GM10266 (cell line): ENCODE data around the gene NARS2.
A peak's percentile ranks its signal among the peaks of the same experiment; 100 is the strongest.

Experiments used
- DNase-seq: peaks from one replicate; pipeline ENCODE4 v3.0.0; 2012; ENCODE audit errors: extremely low spot score
- TF ChIP-seq, protein P1 (sequence below): IDR thresholded peaks from 2 replicates; pipeline ENCODE4 v1.5.1; 2012; ENCODE audit warnings: mild to moderate bottlenecking, low read depth; ENCODE audit not compliant: control insufficient read depth, insufficient read depth; ENCODE audit errors: missing control alignments

Gene NARS2

DNA sequence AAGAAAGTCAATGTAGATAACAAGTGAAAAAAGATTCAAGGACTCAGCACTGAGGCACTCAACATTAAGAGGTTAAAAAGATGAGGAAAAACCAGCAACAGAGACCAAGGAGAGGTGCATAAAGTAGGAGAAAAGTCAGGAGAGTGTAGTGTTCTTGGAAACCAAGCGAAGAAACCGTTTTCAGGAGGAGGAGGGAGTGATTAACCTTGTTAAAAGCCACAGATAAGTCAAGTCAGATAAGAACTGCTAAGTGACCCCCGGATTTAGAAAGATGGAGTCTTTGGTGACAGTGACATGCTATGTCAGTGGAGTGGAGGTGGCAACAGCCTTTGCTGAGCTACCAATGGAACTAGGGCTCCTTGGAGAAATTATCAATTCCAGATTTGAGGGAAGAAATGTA lies 13.9 kb upstream of the NARS2 start:
- TF ChIP-seq, protein P1, sequence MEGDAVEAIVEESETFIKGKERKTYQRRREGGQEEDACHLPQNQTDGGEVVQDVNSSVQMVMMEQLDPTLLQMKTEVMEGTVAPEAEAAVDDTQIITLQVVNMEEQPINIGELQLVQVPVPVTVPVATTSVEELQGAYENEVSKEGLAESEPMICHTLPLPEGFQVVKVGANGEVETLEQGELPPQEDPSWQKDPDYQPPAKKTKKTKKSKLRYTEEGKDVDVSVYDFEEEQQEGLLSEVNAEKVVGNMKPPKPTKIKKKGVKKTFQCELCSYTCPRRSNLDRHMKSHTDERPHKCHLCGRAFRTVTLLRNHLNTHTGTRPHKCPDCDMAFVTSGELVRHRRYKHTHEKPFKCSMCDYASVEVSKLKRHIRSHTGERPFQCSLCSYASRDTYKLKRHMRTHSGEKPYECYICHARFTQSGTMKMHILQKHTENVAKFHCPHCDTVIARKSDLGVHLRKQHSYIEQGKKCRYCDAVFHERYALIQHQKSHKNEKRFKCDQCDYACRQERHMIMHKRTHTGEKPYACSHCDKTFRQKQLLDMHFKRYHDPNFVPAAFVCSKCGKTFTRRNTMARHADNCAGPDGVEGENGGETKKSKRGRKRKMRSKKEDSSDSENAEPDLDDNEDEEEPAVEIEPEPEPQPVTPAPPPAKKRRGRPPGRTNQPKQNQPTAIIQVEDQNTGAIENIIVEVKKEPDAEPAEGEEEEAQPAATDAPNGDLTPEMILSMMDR = no peak
- no peak for DNase-seq

DNA sequence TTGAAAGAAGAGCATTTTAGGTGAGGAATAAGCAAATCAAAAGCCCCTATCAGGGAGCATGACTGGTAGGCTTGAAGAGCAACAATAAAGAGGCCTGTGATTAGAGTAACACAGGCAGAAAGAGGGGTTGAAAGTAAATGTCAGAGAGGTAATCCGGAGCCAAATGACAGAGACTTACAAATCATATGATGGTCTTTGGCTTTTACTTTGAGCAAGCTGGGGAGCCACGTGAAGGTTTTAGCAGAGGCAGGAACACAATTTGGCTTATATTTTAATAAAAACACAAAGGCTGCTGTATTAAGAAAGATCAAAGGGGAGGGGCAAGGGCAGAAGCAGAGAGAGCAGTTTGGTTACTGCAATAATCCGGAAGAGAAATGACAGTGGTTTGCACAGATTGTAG lies 12.8 kb upstream of the NARS2 start:
- TF ChIP-seq, protein P1 = no peak
- DNase-seq = no peak

DNA sequence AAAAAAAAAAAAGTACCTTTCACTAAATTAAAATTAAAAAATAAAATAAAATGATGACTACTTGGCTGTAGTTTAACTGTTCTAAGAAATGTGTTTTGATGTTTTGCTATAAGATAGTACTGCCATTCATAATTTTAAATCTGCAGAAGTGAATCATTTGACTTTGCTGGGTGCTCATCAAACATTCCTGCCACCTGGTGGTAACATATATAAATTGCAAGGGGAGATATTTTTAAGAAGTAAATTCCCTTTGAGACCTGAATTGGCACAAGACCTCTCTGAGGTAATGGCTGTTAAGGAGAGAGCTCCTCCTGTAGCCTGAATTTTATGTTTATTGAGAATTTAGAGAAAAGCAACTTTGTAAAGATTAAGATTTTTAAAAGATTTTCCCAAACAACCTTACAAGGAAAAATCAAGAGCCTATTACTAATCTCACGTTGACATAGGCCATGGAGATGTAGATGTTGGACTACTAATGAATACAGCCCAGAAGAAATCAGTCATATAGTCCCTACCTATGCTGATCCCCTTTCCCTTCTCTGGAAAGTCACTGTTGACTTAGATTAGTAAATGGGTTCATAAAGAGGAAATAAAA lies 11.9 kb upstream of the NARS2 start:
- DNase-seq = peak; percentile 23
- TF ChIP-seq, protein P1 = peak; percentile 57

DNA sequence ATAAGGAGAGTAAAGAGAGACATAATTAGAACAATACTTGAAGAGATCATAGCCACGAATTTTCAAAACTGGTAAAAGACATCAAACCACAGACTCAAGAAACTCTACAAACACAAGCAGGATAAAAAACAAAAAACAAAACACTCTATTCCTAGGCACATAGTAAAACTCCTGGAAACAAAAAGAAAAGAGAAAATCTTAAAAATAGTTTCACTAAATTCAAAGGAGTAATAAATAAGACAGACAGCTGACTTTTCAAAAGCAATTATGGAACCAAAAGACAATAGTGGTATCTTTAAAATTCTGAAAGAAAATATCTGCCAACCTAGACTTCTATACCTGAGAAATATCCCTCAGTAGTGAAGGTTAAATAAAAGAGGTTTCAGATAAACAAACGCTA lies 9.2 kb upstream of the NARS2 start:
- no peak for DNase-seq
- TF ChIP-seq, protein P1 = no peak

DNA sequence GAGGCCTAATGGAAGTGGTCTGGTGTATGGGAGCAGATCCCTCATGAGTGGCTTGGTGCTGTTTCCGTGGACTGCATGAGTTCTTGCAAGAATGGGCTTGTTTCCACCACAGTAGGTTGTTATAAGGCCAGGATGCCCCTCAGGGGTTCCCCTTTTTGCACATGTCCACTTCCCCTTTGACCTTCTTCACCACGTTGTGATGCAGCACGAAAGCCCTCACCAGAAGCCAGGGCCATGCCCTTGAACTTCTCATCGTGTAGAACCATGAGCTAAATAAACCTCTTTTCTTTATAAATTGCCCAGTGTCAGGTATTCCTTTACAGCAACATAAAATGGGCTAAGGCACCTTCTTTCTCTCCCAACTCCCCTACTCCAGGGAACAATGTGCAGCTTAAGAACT lies 2.8 kb upstream of the NARS2 start:
- no peak for DNase-seq

DNA sequence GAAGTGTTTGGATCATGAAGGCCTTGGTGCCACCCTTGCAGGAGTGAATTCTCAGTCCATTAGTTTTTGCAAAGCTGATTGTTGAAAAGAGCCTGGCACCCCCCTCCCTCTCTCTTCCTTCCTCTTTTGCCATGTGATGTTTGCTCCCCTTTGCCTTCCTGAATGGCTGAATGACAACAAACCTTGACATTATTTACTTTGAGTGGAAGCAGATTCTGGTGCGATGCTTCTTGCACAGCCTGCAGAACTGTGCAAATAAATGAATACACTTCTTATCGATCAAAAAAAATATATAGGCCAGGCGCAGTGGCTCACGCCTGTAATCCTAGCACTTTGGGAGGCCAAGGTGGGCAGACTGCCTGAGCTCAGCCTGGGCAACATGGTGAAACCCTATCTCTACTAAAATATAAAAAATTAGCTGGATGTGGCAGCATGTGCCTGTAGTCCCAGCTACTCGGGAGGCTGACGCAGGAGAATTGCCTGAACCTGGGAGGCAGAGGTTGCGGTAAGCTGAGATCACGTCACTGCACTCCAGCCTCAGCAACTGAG lies 2.0 kb upstream of the NARS2 start:
- no peak for DNase-seq
- TF ChIP-seq, protein P1 = no peak

More for the DNA sequence above, 2.8 kb upstream of the NARS2 start:
- TF ChIP-seq, protein P1 = no peak

DNA sequence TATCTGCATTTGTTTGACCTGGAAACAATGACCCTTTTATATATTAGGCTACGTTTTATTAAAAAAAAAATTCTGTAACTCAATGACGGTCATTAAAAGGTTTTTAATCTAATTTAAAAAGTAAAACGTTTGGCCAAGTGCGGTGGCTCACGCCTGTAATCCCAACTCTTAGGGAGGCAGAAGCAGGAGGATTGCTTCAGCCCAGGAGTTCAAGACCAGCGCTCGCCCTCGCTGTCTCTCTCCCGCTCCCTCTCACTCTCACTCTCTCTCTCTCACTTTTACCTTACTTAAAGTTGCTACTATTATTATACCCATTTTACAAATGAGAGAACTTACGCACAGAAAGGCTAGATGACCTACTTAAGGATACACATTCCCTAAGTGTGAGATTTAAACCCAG lies 814 bp upstream of the NARS2 start:
- TF ChIP-seq, protein P1 = no peak
- DNase-seq = no peak
